HG03575 (cell line): ENCODE data around the gene ZNF583.

Source experiments
- ATAC-seq: cut with Tn5 transposase; IDR thresholded peaks from one replicate; pipeline ENCODE4 v1.9.1; 2021; ENCODE audit not compliant: unreplicated experiment, insufficient number of reproducible peaks, low FRiP score; ENCODE audit errors: extremely low read depth

Gene ZNF583

DNA sequence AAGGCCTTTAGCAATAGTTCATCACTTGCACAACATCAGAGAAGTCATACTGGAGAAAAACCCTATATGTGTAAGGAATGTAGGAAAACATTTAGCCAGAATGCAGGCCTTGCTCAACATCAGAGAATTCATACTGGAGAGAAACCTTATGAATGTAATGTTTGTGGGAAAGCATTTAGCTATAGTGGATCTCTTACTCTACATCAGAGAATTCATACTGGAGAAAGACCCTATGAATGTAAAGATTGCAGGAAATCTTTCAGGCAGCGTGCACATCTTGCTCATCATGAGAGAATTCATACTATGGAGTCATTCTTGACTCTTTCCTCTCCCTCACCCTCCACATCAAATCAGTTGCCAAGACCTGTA lies 19.8 kb downstream of the ZNF583 start:
- ATAC-seq: no peak

DNA sequence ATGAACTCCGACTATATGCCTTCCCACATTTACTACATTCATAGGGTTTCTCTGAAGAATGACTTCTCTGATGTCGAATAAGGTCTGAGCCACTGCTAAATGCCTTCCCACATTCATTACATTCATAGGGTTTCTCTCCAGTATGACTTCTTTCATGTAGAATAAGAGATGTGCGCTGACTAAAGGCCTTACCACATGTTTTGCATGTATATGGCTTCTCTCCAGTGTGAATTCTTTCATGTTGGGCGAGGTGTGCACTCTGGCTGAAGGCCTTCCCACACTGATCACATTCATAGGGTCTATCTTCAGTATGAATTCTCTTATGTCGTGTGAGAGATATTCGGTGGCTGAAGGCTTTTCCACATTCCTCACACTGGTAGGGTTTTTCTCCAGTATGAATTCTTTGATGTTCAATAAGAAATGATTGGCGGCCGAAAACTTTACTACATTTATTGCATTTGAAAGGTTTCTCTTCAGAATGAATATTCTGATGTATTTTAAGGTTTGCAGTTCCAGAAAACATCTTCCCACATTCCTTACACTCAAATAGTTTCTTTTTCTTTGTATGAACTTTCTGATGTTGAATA lies 37.2 kb downstream of the ZNF583 start:
- no peak for ATAC-seq

DNA sequence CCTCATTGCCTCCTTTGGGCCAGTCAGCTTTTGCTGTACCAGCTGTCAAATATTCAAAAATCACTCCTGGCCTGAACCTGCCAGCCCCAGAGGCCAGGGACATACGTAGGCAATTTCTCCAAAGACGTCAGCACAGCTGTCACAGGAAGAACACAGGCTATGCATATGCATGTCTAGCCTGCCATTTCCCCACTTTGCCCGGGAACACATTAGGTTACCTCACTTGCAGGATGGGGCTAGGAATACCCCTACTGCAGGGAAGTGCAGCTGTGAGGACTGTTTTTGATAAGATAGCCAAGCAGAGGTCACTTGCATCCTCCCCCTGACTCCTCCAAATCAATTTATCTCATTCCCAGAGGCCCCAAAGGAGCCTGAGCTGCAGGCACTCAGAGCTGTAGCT lies 70.2 kb downstream of the ZNF583 start:
- ATAC-seq: no peak

DNA sequence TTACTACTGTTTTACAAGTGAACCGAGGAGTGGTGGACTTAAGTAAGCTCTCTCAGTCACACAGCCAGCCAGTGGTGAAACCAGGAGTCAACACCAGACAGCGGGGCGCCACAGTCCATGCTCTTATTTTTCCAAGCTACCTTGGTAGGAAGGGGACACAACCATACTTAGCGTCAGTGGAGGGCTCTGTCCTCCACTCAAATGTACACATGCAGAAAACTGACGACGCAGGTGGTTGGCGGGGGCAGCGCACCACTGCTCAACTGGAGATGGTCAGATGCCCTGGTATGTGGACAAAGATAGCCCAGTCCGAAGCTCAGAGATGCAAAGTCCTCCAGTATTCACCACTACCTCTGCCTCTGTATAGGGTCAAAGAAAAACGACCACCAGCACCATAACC lies 72.0 kb downstream of the ZNF583 start:
- ATAC-seq: no peak
